Measurements from ENCODE around the gene ANKRD26. TPM values are rescaled to one million over a fixed set of nuclear protein-coding genes. Genes with fewer than 3 reads are reported as not detected.

Gene ANKRD26
- total and polyA plus RNA-seq, 12 donors, result 1.9 to 12.2 (median 10.4) TPM

DNA sequence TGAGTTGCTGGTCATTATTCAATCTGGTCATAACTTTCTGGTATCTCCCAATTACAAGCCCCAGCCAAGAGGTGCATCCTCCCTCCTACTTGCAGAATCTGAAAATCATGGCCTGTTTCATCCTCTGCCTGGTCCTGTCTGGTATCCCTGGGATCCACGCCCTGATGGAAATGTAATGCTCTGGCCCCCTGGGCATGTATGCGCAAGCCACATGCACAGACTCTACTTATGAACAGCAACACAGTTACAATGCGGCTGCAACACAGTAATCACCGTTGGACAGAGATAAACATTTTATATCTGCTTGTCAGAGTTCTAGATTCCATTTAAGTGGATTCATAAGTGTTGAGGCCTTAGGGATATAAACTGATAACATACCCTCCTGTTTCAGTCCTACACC, 121.8 kb downstream of the ANKRD26 start:
- Histone ChIP-seq H3K36me3 (no peaks in the 10 kb centered on the region), H3K27me3 (no peaks in the 10 kb centered on the region), H3K27ac (no peak overlapping the region), H3K9me3 (no peaks in the 10 kb centered on the region), H3K4me1 (no peaks in the 10 kb centered on the region), H3K4me3 (no peak overlapping the region)
- WGBS, 2 donors, result 84 to 94% methylated on average over 4 of the region's 4 CpGs
- intact Hi-C loops (cut with DNase I), result no loop called here
- TF ChIP-seq, protein P1, sequence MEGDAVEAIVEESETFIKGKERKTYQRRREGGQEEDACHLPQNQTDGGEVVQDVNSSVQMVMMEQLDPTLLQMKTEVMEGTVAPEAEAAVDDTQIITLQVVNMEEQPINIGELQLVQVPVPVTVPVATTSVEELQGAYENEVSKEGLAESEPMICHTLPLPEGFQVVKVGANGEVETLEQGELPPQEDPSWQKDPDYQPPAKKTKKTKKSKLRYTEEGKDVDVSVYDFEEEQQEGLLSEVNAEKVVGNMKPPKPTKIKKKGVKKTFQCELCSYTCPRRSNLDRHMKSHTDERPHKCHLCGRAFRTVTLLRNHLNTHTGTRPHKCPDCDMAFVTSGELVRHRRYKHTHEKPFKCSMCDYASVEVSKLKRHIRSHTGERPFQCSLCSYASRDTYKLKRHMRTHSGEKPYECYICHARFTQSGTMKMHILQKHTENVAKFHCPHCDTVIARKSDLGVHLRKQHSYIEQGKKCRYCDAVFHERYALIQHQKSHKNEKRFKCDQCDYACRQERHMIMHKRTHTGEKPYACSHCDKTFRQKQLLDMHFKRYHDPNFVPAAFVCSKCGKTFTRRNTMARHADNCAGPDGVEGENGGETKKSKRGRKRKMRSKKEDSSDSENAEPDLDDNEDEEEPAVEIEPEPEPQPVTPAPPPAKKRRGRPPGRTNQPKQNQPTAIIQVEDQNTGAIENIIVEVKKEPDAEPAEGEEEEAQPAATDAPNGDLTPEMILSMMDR (IDR thresholded peaks at IDR 0.05), result no peak
- DNase-seq (no peak), ATAC-seq (no peak)

DNA sequence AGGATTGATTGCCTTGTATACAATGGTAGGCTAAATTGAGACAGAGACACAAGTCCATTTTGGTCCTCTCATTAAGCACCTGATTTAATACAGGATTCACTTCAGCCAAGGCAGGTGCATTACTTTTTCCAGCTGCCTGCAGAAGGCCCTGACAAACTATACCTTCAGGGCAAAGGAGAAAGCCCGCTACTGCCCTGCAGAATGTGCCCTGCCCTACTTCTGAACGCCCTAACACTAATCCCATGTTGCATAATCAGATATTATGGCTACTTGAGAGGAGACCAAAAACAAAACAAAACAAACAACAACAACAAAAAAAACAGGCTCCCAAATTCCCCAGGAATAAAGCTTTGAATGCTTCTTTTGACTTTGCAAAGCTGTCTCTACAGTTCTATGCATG, 122.7 kb downstream of the ANKRD26 start:
- intact Hi-C loops (cut with DNase I), result no loop called here
- Histone ChIP-seq H3K9me3 (no peaks in the 10 kb centered on the region), H3K4me3 (no peak overlapping the region), H3K36me3 (no peaks in the 10 kb centered on the region), H3K27me3 (no peaks in the 10 kb centered on the region), H3K4me1 (no peaks in the 10 kb centered on the region), H3K27ac (no peak overlapping the region)
- 84 to 88% methylated on average over 2 of the region's 2 CpGs for WGBS, 2 donors
- no peak for DNase-seq
- no peak for ATAC-seq
- TF ChIP-seq, protein P1 (IDR thresholded peaks at IDR 0.05), result no peak

DNA sequence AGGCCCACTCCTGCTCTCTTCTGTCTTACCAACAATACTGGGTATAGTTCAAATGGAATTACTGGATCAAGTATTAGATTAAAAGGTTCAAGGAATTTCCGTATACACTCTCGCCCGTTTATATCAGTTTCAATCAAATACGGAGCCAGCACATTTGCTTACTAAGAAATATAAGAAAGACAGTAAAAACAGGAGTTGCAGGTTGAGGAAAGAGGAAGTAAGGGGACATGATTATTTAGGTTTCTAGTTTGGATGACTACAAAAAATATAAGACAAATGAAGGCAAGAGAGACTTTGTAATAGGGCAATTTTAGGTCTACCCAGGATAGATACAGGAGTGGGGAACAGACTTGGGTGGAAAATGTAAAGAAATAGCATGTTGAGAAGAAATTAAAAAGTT, 129.6 kb downstream of the ANKRD26 start:
- H3K27me3 ChIP-seq, result no peaks in the 10 kb centered on the region
- intact Hi-C loops (cut with DNase I), result no loop called here
- ATAC-seq (no peak), DNase-seq (no peak)
- H3K27ac ChIP-seq, result no peak overlapping the region
- peaks cover 0 to 12% (median 0%) of the 10 kb centered on the region in 9 donors for H3K36me3 ChIP-seq
- TF ChIP-seq, protein P1 (IDR thresholded peaks at IDR 0.05), result no peak
- no peaks in the 10 kb centered on the region for H3K4me1 ChIP-seq
- 96 to 97% methylated on average over 4 of the region's 4 CpGs for WGBS, 2 donors
- H3K4me3 ChIP-seq, result no peak overlapping the region
- peaks cover 0 to 8% (median 0%) of the 10 kb centered on the region in 11 donors for H3K9me3 ChIP-seq

DNA sequence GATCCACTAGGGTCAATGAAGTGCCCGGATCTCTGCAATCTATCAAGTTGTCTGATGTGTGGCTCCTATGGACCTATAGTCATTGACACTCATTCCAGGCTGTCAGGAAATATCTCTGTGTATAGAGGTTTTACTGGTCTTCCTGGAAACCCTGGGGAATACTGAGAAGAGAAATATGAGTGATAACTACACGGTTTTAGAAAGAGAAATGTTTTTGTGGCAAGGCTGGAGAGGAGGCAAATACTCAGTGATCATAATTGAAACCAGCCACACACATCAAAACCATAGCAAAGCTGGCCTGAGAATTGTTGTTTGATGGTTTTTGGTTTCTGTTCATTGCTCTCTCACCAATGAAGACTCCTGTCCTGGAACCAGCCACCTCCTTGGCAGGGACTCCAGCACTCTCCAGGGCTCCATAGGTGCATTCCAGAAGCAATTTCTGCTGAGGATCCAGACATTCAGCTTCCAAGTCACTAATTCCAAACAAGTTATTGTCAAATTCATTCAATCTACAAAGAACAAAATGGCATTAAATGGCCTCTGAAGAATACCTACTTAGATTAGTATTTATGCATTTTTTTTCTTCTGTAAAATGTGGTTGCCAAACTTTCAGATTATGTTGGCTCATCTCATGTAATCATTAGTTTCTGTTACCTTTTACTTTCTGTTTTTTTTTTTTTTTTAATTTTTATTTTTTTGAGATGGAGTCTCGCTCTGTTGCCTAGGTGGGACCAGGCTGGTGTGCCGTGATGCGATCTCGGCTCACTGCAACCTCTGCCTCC, 131.0 kb downstream of the ANKRD26 start:
- TF ChIP-seq, protein P1 (IDR thresholded peaks at IDR 0.05), result no peak
- intact Hi-C loops (cut with DNase I), result no loop called here
- H3K4me3 ChIP-seq, result no peak overlapping the region
- peaks cover 0 to 12% (median 0%) of the 10 kb centered on the region in 9 donors for H3K36me3 ChIP-seq
- DNase-seq, result no peak
- no peaks in the 10 kb centered on the region for H3K27me3 ChIP-seq
- H3K27ac ChIP-seq, result no peak overlapping the region
- ATAC-seq, result no peak
- 87 to 92% methylated on average over 6 of the region's 6 CpGs for WGBS, 2 donors
- peaks cover 0 to 8% (median 0%) of the 10 kb centered on the region in 11 donors for H3K9me3 ChIP-seq
- no peaks in the 10 kb centered on the region for H3K4me1 ChIP-seq

All from heart right ventricle (tissue), 16 donors.